Activated T-cell treated with anti-CD3 and anti-CD28 coated beads, Interleukin-2, amount 50 U/mL, for 72 hours (primary cell): ENCODE results near the gene ANKRD7. TPM values are rescaled to one million over a fixed set of nuclear protein-coding genes. Genes with fewer than 3 reads are reported as not detected.

ENCODE experiments used
- ATAC-seq, 2 donors: fragments of 150-1000 bp; cut with Tn5 transposase; replicated peaks in 1 of 2; 2 replicates each; pipeline ENCODE4 v1.10.0; 2021; ENCODE audit warnings: moderate library complexity in 2 of 2, mild to moderate bottlenecking in 1 of 2
- DNase-seq, 2 donors: peaks; one replicate each; pipeline ENCODE4 v3.0.0; 2021 to 2022; ENCODE audit warnings: mixed read lengths in 1 of 2
- H3K27ac Mint-ChIP-seq: one replicate; pipeline ENCODE4 v1.8.0; 2022; ENCODE audit warnings: mild to moderate bottlenecking, moderate library complexity, mixed read lengths
- H3K27me3 Mint-ChIP-seq: one replicate; pipeline ENCODE4 v1.8.0; 2022; ENCODE audit warnings: low read depth, mixed read lengths
- H3K36me3 Mint-ChIP-seq, 2 donors: one replicate each; pipeline ENCODE4 v1.8.0; 2022; ENCODE audit warnings: mixed read lengths in 2 of 2, mild to moderate bottlenecking in 1 of 2; ENCODE audit not compliant: insufficient read depth in 2 of 2
- H3K4me1 Mint-ChIP-seq: one replicate; pipeline ENCODE4 v1.8.0; 2022; ENCODE audit warnings: low read depth, mixed read lengths
- H3K4me3 Mint-ChIP-seq, 2 donors: one replicate each; pipeline ENCODE4 v1.8.0; 2022; ENCODE audit warnings: mild to moderate bottlenecking in 2 of 2, mixed read lengths in 2 of 2, moderate library complexity in 2 of 2
- H3K9me3 Mint-ChIP-seq, 2 donors: one replicate each; pipeline ENCODE4 v1.8.0; 2022; ENCODE audit warnings: mixed read lengths in 2 of 2
- total RNA-seq, 2 donors: library from RNA; stranded (reverse); gene quantifications; one replicate each; pipeline ENCODE4 v1.2.3, GENCODE V29; 2022

Gene ANKRD7
- total RNA-seq, 2 donors from 2014 or later, result 0.74 to 1.8 TPM

- no peaks in the 10 kb centered on the region for H3K4me1 Mint-ChIP-seq
- H3K36me3 Mint-ChIP-seq, result no peaks in the 10 kb centered on the region
- no peak overlapping the region for H3K27ac Mint-ChIP-seq
- H3K27me3 Mint-ChIP-seq, result peaks cover 9% of the 10 kb centered on the region
- no peaks in the 10 kb centered on the region for H3K9me3 Mint-ChIP-seq
- ATAC-seq (no peak), DNase-seq (no peak)
- no peak overlapping the region for H3K4me3 Mint-ChIP-seq
These were observed 26.5 kb downstream of the ANKRD7 start for GRCh38 chr7:118250860-118251494.

DNA sequence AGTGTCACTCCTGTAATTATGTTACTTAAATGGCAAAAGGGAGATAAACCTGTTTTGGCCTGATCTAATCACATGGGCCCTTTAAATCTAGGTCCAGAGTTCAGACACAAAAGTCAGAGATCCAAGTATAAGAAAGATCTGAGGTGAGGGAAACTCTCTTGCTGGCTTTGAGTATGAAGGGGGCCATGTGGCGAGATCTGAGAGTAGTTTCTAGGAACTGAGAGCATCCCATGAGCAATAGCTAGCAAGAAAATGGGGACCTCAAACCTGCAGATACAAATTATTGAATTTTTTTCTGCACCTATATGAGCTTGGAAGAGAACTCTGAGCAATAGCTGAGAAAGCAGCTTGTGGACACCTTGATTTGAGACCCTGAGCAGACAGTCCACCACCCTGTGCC lies 27.6 kb downstream of the ANKRD7 start:
- Mint-ChIP-seq H3K9me3 (no peaks in the 10 kb centered on the region), H3K36me3 (no peaks in the 10 kb centered on the region), H3K4me1 (no peaks in the 10 kb centered on the region), H3K27me3 (peaks cover 5% of the 10 kb centered on the region), H3K4me3 (no peak overlapping the region), H3K27ac (no peak overlapping the region)
- DNase-seq (no peak), ATAC-seq (no peak)

DNA sequence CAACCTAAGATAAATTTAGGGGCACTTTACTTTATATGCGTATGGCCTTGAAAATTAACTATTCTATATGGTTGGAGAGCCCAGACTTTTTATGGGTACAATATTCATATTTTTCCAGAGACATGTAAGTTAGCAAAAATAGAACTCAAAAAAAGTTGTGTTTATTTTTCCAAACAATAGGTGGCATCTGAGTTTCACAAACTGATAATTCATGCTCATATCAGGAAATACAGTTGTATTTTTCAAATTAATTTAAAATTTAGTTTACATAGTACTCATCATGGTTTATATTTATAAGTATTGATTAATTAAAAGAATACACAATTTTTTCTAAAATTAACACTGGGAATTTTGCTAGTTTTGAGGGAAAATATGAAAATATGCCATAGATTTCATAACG lies 34.6 kb downstream of the ANKRD7 start:
- H3K36me3 Mint-ChIP-seq, result no peaks in the 10 kb centered on the region
- no peaks in the 10 kb centered on the region for H3K9me3 Mint-ChIP-seq
- no peak for ATAC-seq
- DNase-seq, result no peak
- no peak overlapping the region for H3K27ac Mint-ChIP-seq
- H3K4me1 Mint-ChIP-seq, result no peaks in the 10 kb centered on the region
- peaks cover 10% of the 10 kb centered on the region for H3K27me3 Mint-ChIP-seq
- no peak overlapping the region for H3K4me3 Mint-ChIP-seq

DNA sequence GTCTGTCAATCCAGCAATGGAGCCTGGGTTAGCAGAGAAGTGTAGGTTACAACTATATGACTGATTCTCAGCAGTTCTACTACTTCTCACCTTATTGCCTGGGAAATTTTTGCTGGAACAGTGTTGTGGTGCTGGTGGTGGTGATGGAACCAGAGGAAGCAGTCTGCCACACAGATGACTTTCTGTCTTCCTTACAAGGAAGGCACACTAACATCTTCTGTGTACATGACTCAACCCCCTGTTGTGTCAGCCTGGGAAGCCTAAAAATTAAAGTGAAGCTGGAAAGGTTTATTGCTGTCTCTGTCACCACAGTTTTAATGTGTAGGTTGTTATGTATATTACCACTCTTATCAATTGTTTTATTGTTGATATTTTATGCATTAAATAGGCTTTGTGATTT lies 40.3 kb downstream of the ANKRD7 start:
- Mint-ChIP-seq H3K36me3 (no peaks in the 10 kb centered on the region), H3K4me3 (no peak overlapping the region), H3K27me3 (peaks cover 23% of the 10 kb centered on the region), H3K9me3 (no peaks in the 10 kb centered on the region), H3K4me1 (no peaks in the 10 kb centered on the region), H3K27ac (no peak overlapping the region)
- no peak for ATAC-seq
- DNase-seq, result no peak

GRCh38 chr7:118280319-118281012 lies 56.0 kb downstream of the ANKRD7 start:
- H3K4me3 Mint-ChIP-seq, result no peak overlapping the region
- no peak for ATAC-seq
- H3K9me3 Mint-ChIP-seq, result no peaks in the 10 kb centered on the region
- H3K36me3 Mint-ChIP-seq, result no peaks in the 10 kb centered on the region
- no peak overlapping the region for H3K27ac Mint-ChIP-seq
- no peak for DNase-seq
- H3K27me3 Mint-ChIP-seq, result peaks cover 49% of the 10 kb centered on the region
- H3K4me1 Mint-ChIP-seq, result no peaks in the 10 kb centered on the region

- Mint-ChIP-seq H3K4me3 (no peak overlapping the region), H3K9me3 (no peaks in the 10 kb centered on the region), H3K4me1 (no peaks in the 10 kb centered on the region), H3K36me3 (no peaks in the 10 kb centered on the region), H3K27me3 (peaks cover 44% of the 10 kb centered on the region), H3K27ac (no peak overlapping the region)
- ATAC-seq (no peak), DNase-seq (no peak)
These were observed 56.7 kb downstream of the ANKRD7 start for GRCh38 chr7:118281196-118281595.

DNA sequence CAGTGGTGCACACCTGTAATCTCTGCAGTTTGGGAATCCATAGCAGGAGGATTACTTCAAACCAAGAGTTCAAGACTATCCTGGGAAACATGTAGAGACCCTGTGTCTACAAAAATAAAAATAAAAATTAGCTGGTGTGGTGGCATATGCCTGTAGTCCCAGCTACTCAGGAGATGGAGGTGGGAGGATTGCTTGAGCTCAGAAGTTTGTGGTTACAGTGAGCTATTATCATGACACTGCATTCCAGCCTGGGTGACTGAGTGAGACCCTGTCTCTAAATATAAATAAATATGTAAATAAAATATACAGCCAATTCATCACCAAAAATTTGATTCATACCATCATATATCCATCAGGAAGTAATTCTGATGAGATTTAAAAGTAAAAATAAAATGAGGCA lies 60.9 kb downstream of the ANKRD7 start:
- Mint-ChIP-seq H3K4me3 (no peak overlapping the region), H3K27ac (no peak overlapping the region), H3K36me3 (peaks cover 4 to 9% of the 10 kb centered on the region in 2 donors), H3K9me3 (peaks cover 8 to 11% of the 10 kb centered on the region in 2 donors), H3K27me3 (peaks cover 53% of the 10 kb centered on the region), H3K4me1 (peaks cover 21% of the 10 kb centered on the region)
- ATAC-seq, result no peak
- no peak for DNase-seq

GRCh38 chr7:118286131-118286530 lies 61.6 kb downstream of the ANKRD7 start:
- Mint-ChIP-seq H3K27me3 (peaks cover 47% of the 10 kb centered on the region), H3K27ac (no peak overlapping the region), H3K36me3 (peaks cover 4 to 10% of the 10 kb centered on the region in 2 donors), H3K9me3 (peaks cover 8 to 11% of the 10 kb centered on the region in 2 donors), H3K4me3 (no peak overlapping the region), H3K4me1 (peaks cover 21% of the 10 kb centered on the region)
- DNase-seq (no peak), ATAC-seq (no peak)

DNA sequence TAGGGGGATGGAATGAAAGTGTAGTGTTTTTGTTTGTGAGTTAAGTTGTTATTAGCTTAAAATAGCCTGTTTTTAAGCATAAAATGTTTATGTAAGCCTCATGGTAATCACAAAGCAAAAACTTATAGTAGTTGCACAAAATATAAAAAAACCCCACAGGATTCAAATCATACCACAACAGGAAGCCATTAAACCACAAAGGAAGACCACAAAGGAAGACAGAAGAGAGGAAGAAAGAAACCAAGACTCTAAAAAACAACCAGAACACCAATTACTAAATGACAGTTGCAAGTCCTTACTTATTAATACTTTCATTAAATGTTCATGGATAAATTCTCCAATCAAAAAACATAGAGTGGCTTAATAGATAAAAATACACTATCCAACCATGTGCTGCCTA lies 63.6 kb downstream of the ANKRD7 start:
- Mint-ChIP-seq H3K36me3 (peaks cover 6 to 13% of the 10 kb centered on the region in 2 donors), H3K4me1 (peaks cover 21% of the 10 kb centered on the region), H3K27ac (peak overlapping the region; percentile 51), H3K4me3 (peak overlapping the region; percentile 27 to 50), H3K27me3 (peaks cover 34% of the 10 kb centered on the region), H3K9me3 (peaks cover 8 to 12% of the 10 kb centered on the region in 2 donors)
- no peak for DNase-seq
- peak in 1 of 2 donors; percentile 19 for ATAC-seq

DNA sequence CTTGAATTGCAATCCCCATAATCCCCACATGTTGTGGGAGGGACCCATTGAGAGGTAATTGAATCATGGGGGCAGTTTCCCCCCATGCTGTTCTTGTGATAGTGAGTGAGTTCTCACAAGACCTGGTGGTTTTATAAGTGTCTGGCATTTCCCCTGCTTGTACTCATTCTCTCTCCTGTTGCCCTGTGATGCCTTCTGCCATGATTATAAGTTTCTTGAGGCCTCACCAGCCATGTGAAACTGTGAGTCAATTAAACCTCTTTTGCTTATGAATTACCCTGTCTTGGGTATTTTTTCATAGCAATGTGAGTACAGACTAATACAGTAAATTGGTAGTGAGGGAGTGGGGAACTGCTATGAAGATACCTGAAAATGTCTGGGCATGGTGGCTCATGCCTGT lies 65.0 kb downstream of the ANKRD7 start:
- Mint-ChIP-seq H3K4me3 (no peak overlapping the region), H3K4me1 (peaks cover 21% of the 10 kb centered on the region), H3K36me3 (peaks cover 6 to 13% of the 10 kb centered on the region in 2 donors), H3K27me3 (peaks cover 34% of the 10 kb centered on the region), H3K9me3 (peaks cover 8 to 12% of the 10 kb centered on the region in 2 donors), H3K27ac (no peak overlapping the region)
- ATAC-seq, result peak; percentile 64 to 70
- peak in 1 of 2 donors; percentile 7 for DNase-seq

Other genes with a start within 250 kb of the ANKRD7 start
- gene LSM8, start 40.5 kb upstream of the ANKRD7 start, total RNA-seq, result 10 to 100 TPM; 51.3 to 53.4 TPM